Measurements from ENCODE around the gene PJA1.

PJA1 gene

GRCh38 chrX:69195192-69195591 is 29.9 kb upstream of the PJA1 start:
- no peak overlapping the region for H2AFZ ChIP-seq (ENCODE audit: low read depth)

GRCh38 chrX:69192603-69193002 is 27.4 kb upstream of the PJA1 start:
- TF ChIP-seq, protein P1, sequence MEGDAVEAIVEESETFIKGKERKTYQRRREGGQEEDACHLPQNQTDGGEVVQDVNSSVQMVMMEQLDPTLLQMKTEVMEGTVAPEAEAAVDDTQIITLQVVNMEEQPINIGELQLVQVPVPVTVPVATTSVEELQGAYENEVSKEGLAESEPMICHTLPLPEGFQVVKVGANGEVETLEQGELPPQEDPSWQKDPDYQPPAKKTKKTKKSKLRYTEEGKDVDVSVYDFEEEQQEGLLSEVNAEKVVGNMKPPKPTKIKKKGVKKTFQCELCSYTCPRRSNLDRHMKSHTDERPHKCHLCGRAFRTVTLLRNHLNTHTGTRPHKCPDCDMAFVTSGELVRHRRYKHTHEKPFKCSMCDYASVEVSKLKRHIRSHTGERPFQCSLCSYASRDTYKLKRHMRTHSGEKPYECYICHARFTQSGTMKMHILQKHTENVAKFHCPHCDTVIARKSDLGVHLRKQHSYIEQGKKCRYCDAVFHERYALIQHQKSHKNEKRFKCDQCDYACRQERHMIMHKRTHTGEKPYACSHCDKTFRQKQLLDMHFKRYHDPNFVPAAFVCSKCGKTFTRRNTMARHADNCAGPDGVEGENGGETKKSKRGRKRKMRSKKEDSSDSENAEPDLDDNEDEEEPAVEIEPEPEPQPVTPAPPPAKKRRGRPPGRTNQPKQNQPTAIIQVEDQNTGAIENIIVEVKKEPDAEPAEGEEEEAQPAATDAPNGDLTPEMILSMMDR (conservative IDR thresholded peaks at IDR 0.05; ENCODE audit: low read depth, low read length) = no peak
- Histone ChIP-seq H3K79me2 (ENCODE audit: insufficient read depth, low read depth) (no peaks in the 10 kb centered on the region), H3K27ac (no peak overlapping the region), H3K9ac (no peak overlapping the region), H3K4me2 (no peak overlapping the region), H3K27me3 (ENCODE audit: insufficient read depth, low read depth) (no peaks in the 10 kb centered on the region), H3K4me3 (IDR thresholded peaks at IDR 0.05; ENCODE audit: insufficient read depth, low read depth, low read length) (no peak overlapping the region), H3K36me3 (ENCODE audit: insufficient read depth) (no peaks in the 10 kb centered on the region), H2AFZ (ENCODE audit: low read depth) (no peak overlapping the region), H3K4me1 (ENCODE audit: low read depth, poor library complexity, severe bottlenecking) (no peaks in the 10 kb centered on the region), H4K20me1 (ENCODE audit: insufficient read depth) (no peaks in the 10 kb centered on the region)

More at GRCh38 chrX:69195192-69195591, 29.9 kb upstream of the PJA1 start:
- Histone ChIP-seq H3K27me3 (ENCODE audit: insufficient read depth, low read depth) (no peaks in the 10 kb centered on the region), H4K20me1 (ENCODE audit: insufficient read depth) (no peaks in the 10 kb centered on the region), H3K79me2 (ENCODE audit: insufficient read depth, low read depth) (no peaks in the 10 kb centered on the region), H3K9ac (no peak overlapping the region), H3K4me2 (no peak overlapping the region), H3K4me3 (IDR thresholded peaks at IDR 0.05; ENCODE audit: insufficient read depth, low read depth, low read length) (no peak overlapping the region), H3K27ac (no peak overlapping the region), H3K36me3 (ENCODE audit: insufficient read depth) (no peaks in the 10 kb centered on the region), H3K4me1 (ENCODE audit: low read depth, poor library complexity, severe bottlenecking) (no peaks in the 10 kb centered on the region)
- TF ChIP-seq, protein P1 (conservative IDR thresholded peaks at IDR 0.05; ENCODE audit: low read depth, low read length) = no peak

- Histone ChIP-seq H3K79me2 (ENCODE audit: insufficient read depth, low read depth) (no peaks in the 10 kb centered on the region), H3K27ac (no peak overlapping the region), H4K20me1 (ENCODE audit: insufficient read depth) (no peaks in the 10 kb centered on the region), H3K9ac (no peak overlapping the region), H3K27me3 (ENCODE audit: insufficient read depth, low read depth) (no peaks in the 10 kb centered on the region), H2AFZ (ENCODE audit: low read depth) (no peak overlapping the region), H3K4me1 (ENCODE audit: low read depth, poor library complexity, severe bottlenecking) (no peaks in the 10 kb centered on the region), H3K4me2 (no peak overlapping the region), H3K36me3 (ENCODE audit: insufficient read depth) (no peaks in the 10 kb centered on the region), H3K4me3 (IDR thresholded peaks at IDR 0.05; ENCODE audit: insufficient read depth, low read depth, low read length) (no peak overlapping the region)
- TF ChIP-seq, protein P1 (conservative IDR thresholded peaks at IDR 0.05; ENCODE audit: low read depth, low read length) = no peak
These were observed 24.5 kb upstream of the PJA1 start for GRCh38 chrX:69189576-69190371.

- no peaks in the 10 kb centered on the region for H3K79me2 ChIP-seq (ENCODE audit: insufficient read depth, low read depth)
- H3K4me2 ChIP-seq = no peak overlapping the region
- no peak overlapping the region for H3K27ac ChIP-seq
- no peaks in the 10 kb centered on the region for H3K27me3 ChIP-seq (ENCODE audit: insufficient read depth, low read depth)
- no peaks in the 10 kb centered on the region for H4K20me1 ChIP-seq (ENCODE audit: insufficient read depth)
- no peak overlapping the region for H3K4me3 ChIP-seq (IDR thresholded peaks at IDR 0.05; ENCODE audit: insufficient read depth, low read depth, low read length)
- no peaks in the 10 kb centered on the region for H3K36me3 ChIP-seq (ENCODE audit: insufficient read depth)
- H3K4me1 ChIP-seq (ENCODE audit: low read depth, poor library complexity, severe bottlenecking) = no peaks in the 10 kb centered on the region
- TF ChIP-seq, protein P1 (conservative IDR thresholded peaks at IDR 0.05; ENCODE audit: low read depth, low read length) = no peak
- H3K9ac ChIP-seq = no peak overlapping the region
- H2AFZ ChIP-seq (ENCODE audit: low read depth) = no peak overlapping the region
These were observed 21.4 kb upstream of the PJA1 start for GRCh38 chrX:69186651-69187050.
